Measurements from ENCODE around the gene WASHC4.
"Not testable (repeated sequence)": the region's sequence is repeated elsewhere in the genome, so short reads cannot be mapped to it uniquely, and the experiment has no call there.

Gene WASHC4

GRCh38 chr12:105171691-105172436 is 64.3 kb downstream of the WASHC4 start:
- in situ Hi-C loops (cut with HindIII; ENCODE audit: low sequenced_read_pairs), result no loop called here
- H3K4me3 ChIP-seq (ENCODE audit: low read depth, low read length), result no peak overlapping the region
- no peak for TF ChIP-seq CTCF (IDR thresholded peaks at IDR 0.05; ENCODE audit: low read depth, low read length)
- DNase-seq (ENCODE audit: low read depth, low spot score), result no peak

- in situ Hi-C loops (cut with HindIII; ENCODE audit: low sequenced_read_pairs), result no loop called here
- no peak for TF ChIP-seq CTCF (IDR thresholded peaks at IDR 0.05; ENCODE audit: low read depth, low read length)
- no peak overlapping the region for H3K4me3 ChIP-seq (ENCODE audit: low read depth, low read length)
- no peak for DNase-seq (ENCODE audit: low read depth, low spot score)
These were observed 68.0 kb downstream of the WASHC4 start for GRCh38 chr12:105175397-105175990.

GRCh38 chr12:105177208-105177607 is 69.7 kb downstream of the WASHC4 start:
- in situ Hi-C loops (cut with HindIII; ENCODE audit: low sequenced_read_pairs), result no loop called here
- no peak for DNase-seq (ENCODE audit: low read depth, low spot score)
- TF ChIP-seq CTCF (IDR thresholded peaks at IDR 0.05; ENCODE audit: low read depth, low read length), result no peak
- H3K4me3 ChIP-seq (ENCODE audit: low read depth, low read length), result no peak overlapping the region

GRCh38 chr12:105179114-105179513 is 71.6 kb downstream of the WASHC4 start:
- in situ Hi-C loops (cut with HindIII; ENCODE audit: low sequenced_read_pairs); DNase-seq (ENCODE audit: low read depth, low spot score); H3K4me3 ChIP-seq (ENCODE audit: low read depth, low read length): not testable (repeated sequence)

GRCh38 chr12:105183406-105183805 is 75.9 kb downstream of the WASHC4 start:
- DNase-seq (ENCODE audit: low read depth, low spot score); in situ Hi-C loops (cut with HindIII; ENCODE audit: low sequenced_read_pairs); H3K4me3 ChIP-seq (ENCODE audit: low read depth, low read length): not testable (repeated sequence)

- in situ Hi-C loops (cut with HindIII; ENCODE audit: low sequenced_read_pairs), result not testable (repeated sequence)
These were observed 76.4 kb downstream of the WASHC4 start for GRCh38 chr12:105183976-105184375.

GRCh38 chr12:105189293-105189692 is 81.8 kb downstream of the WASHC4 start:
- DNase-seq (ENCODE audit: low read depth, low spot score), result no peak
- in situ Hi-C loops (cut with HindIII; ENCODE audit: low sequenced_read_pairs), result no loop called here
- no peak for TF ChIP-seq CTCF (IDR thresholded peaks at IDR 0.05; ENCODE audit: low read depth, low read length)
- H3K4me3 ChIP-seq (ENCODE audit: low read depth, low read length), result no peak overlapping the region

More at GRCh38 chr12:105183976-105184375, 76.4 kb downstream of the WASHC4 start:
- not testable (repeated sequence) for H3K4me3 ChIP-seq (ENCODE audit: low read depth, low read length); DNase-seq (ENCODE audit: low read depth, low spot score)

GRCh38 chr12:105190530-105190929 is 83.0 kb downstream of the WASHC4 start:
- no peak for TF ChIP-seq CTCF (IDR thresholded peaks at IDR 0.05; ENCODE audit: low read depth, low read length)
- no peak overlapping the region for H3K4me3 ChIP-seq (ENCODE audit: low read depth, low read length)
- in situ Hi-C loops (cut with HindIII; ENCODE audit: low sequenced_read_pairs), result no loop called here
- DNase-seq (ENCODE audit: low read depth, low spot score), result no peak

Data from astrocyte of the spinal cord (primary cell).